ENCODE data around the gene TULP4. TPM values are rescaled to one million over a fixed set of nuclear protein-coding genes. Genes with fewer than 3 reads are reported as not detected.
"Not testable (repeated sequence)": the region's sequence is repeated elsewhere in the genome, so short reads cannot be mapped to it uniquely, and the experiment has no call there.

Gene TULP4
- total RNA-seq, 1 experiment from 2014 or later: 64.6 TPM

DNA sequence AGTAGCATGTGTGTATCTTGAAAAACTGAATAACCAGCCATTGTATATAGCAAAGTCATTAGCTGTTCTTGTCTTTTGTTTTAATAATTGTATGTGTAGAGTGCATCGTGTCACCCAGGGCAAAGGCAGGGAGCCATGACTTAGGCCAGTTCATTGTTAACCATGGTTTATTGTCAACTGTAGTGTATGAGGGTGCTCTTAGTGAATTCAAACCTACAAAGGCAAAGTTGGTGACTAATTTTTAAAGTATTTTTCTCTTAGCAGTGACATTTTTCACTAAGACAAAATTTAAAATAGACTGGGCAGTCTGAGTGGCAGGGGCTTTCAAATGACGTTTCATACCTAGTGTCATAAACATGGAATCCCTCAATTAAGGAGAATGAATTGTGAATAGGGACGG, 79.0 kb downstream of the TULP4 start:
- H3K4me3 Mint-ChIP-seq: no peak overlapping the region
- no peak overlapping the region for H2BK12ac ChIP-seq (ENCODE audit: insufficient read length, low read depth, low read length)
- no peak overlapping the region for H2BK15ac ChIP-seq (ENCODE audit: low read depth, low read length)
- H3K23me2 ChIP-seq (ENCODE audit: insufficient read length, low read depth, low read length, poor library complexity, severe bottlenecking): no peaks in the 10 kb centered on the region
- no peaks in the 10 kb centered on the region for H3K27me3 Mint-ChIP-seq (ENCODE audit: low read depth)
- H3K18ac ChIP-seq (ENCODE audit: insufficient read length, low read depth, low read length): no peak overlapping the region
- WGBS (ENCODE audit: extremely low coverage, insufficient read length, low lambda C conversion rate): no CpG with 5 or more reads among the region's 3 CpGs
- H4K20me1 ChIP-seq (ENCODE audit: control insufficient read depth, insufficient read depth, insufficient read length): no peaks in the 10 kb centered on the region
- H2BK20ac ChIP-seq (ENCODE audit: low read depth, low read length, poor library complexity, severe bottlenecking): no peak overlapping the region
- H3K4me1 ChIP-seq (ENCODE audit: insufficient read depth, low read length): no peaks in the 10 kb centered on the region
- peaks cover 26 to 38% of the 10 kb centered on the region in 2 experiments for H3K9me3 Mint-ChIP-seq
- H3K4me2 ChIP-seq (ENCODE audit: insufficient read depth, insufficient read length, low read length): no peak overlapping the region
- H3T11ph ChIP-seq (ENCODE audit: low read length): no peak overlapping the region
- H3K9me3 ChIP-seq (ENCODE audit: control insufficient read depth, low read depth, low read length): no peaks in the 10 kb centered on the region
- H2AFZ ChIP-seq (ENCODE audit: low read length): no peak overlapping the region
- H2BK120ac ChIP-seq (ENCODE audit: low read depth, low read length, poor library complexity, severe bottlenecking): no peak overlapping the region
- H2BK5ac ChIP-seq (ENCODE audit: insufficient read length, low read length): no peak overlapping the region
- peaks cover 32 to 40% (median 35%) of the 10 kb centered on the region in 3 experiments for H3K36me3 Mint-ChIP-seq (ENCODE audit: insufficient read depth in 1 of 3, low read depth in 3 of 3)
- H3K56ac ChIP-seq (ENCODE audit: insufficient read length, low read depth, low read length): no peak overlapping the region
- TF ChIP-seq, protein P1, sequence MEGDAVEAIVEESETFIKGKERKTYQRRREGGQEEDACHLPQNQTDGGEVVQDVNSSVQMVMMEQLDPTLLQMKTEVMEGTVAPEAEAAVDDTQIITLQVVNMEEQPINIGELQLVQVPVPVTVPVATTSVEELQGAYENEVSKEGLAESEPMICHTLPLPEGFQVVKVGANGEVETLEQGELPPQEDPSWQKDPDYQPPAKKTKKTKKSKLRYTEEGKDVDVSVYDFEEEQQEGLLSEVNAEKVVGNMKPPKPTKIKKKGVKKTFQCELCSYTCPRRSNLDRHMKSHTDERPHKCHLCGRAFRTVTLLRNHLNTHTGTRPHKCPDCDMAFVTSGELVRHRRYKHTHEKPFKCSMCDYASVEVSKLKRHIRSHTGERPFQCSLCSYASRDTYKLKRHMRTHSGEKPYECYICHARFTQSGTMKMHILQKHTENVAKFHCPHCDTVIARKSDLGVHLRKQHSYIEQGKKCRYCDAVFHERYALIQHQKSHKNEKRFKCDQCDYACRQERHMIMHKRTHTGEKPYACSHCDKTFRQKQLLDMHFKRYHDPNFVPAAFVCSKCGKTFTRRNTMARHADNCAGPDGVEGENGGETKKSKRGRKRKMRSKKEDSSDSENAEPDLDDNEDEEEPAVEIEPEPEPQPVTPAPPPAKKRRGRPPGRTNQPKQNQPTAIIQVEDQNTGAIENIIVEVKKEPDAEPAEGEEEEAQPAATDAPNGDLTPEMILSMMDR (conservative IDR thresholded peaks at IDR 0.05): no peak
- H4K5ac ChIP-seq (ENCODE audit: insufficient read length, low read depth, low read length): no peak overlapping the region
- H4K91ac ChIP-seq (ENCODE audit: insufficient read length, low read depth, low read length): no peak overlapping the region
- H3K27ac Mint-ChIP-seq: no peak overlapping the region
- H3K79me2 ChIP-seq (ENCODE audit: insufficient read depth, low read length): no peaks in the 10 kb centered on the region
- no peaks in the 10 kb centered on the region for H3K4me1 Mint-ChIP-seq
- H3K14ac ChIP-seq (ENCODE audit: insufficient read depth, low read length): no peak overlapping the region
- DNase-seq: no peak
- no peak overlapping the region for H3K23ac ChIP-seq (ENCODE audit: insufficient read length, low read depth, low read length)
- no peak overlapping the region for H3K4ac ChIP-seq (ENCODE audit: low read depth, low read length)
- no peaks in the 10 kb centered on the region for H3K79me1 ChIP-seq (ENCODE audit: insufficient read depth, low read depth, low read length, poor library complexity, severe bottlenecking)
- no peak overlapping the region for H3K9ac ChIP-seq (ENCODE audit: extremely low read depth, insufficient read length, low read length)
- H3K27me3 ChIP-seq (ENCODE audit: insufficient read depth, low read length): no peaks in the 10 kb centered on the region
- H3K27ac ChIP-seq (ENCODE audit: insufficient read length, low read depth, low read length): no peak overlapping the region
- no peak overlapping the region for H4K8ac ChIP-seq (replicated peaks; ENCODE audit: insufficient read length, low read depth, low read length)
- no peak overlapping the region for H2AK5ac ChIP-seq (ENCODE audit: insufficient read length, low read length)

DNA sequence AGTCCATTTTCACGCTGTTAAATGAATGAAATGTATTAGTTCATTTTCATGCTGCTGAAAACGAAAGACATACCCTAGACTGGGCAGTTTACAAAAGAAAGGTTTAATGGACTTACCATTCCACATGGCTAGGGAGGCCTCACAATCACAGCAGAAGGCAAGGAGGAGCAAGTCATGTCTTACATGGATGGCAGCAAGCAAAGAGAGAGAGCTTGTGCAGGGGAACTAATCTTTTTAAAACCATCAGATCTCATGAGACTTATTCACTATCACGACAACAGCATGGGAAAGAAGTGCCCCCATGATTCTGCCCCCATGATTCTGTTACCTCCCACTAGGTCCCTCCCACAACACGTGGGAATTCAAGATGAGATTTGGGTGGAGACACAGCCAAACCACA, 79.7 kb downstream of the TULP4 start:
- not testable (repeated sequence) for H4K20me1 ChIP-seq (ENCODE audit: control insufficient read depth, insufficient read depth, insufficient read length); H3K4ac ChIP-seq (ENCODE audit: low read depth, low read length); H3K23me2 ChIP-seq (ENCODE audit: insufficient read length, low read depth, low read length, poor library complexity, severe bottlenecking); H2BK20ac ChIP-seq (ENCODE audit: low read depth, low read length, poor library complexity, severe bottlenecking); H3K56ac ChIP-seq (ENCODE audit: insufficient read length, low read depth, low read length); H2AK5ac ChIP-seq (ENCODE audit: insufficient read length, low read length); H2BK5ac ChIP-seq (ENCODE audit: insufficient read length, low read length); H3K9me3 ChIP-seq (ENCODE audit: control insufficient read depth, low read depth, low read length); H4K91ac ChIP-seq (ENCODE audit: insufficient read length, low read depth, low read length); H3K27ac ChIP-seq (ENCODE audit: insufficient read length, low read depth, low read length); DNase-seq; H4K5ac ChIP-seq (ENCODE audit: insufficient read length, low read depth, low read length); H3K4me3 Mint-ChIP-seq; H3K79me2 ChIP-seq (ENCODE audit: insufficient read depth, low read length); H2BK120ac ChIP-seq (ENCODE audit: low read depth, low read length, poor library complexity, severe bottlenecking); H3K9ac ChIP-seq (ENCODE audit: extremely low read depth, insufficient read length, low read length); H3K14ac ChIP-seq (ENCODE audit: insufficient read depth, low read length); H3K27me3 Mint-ChIP-seq (ENCODE audit: low read depth); H3K4me1 ChIP-seq (ENCODE audit: insufficient read depth, low read length); H4K8ac ChIP-seq (replicated peaks; ENCODE audit: insufficient read length, low read depth, low read length); H3K27me3 ChIP-seq (ENCODE audit: insufficient read depth, low read length); H2AFZ ChIP-seq (ENCODE audit: low read length); H3K18ac ChIP-seq (ENCODE audit: insufficient read length, low read depth, low read length); H3K27ac Mint-ChIP-seq; H3K4me2 ChIP-seq (ENCODE audit: insufficient read depth, insufficient read length, low read length); H3T11ph ChIP-seq (ENCODE audit: low read length); H3K79me1 ChIP-seq (ENCODE audit: insufficient read depth, low read depth, low read length, poor library complexity, severe bottlenecking); H3K4me1 Mint-ChIP-seq; H3K23ac ChIP-seq (ENCODE audit: insufficient read length, low read depth, low read length); H2BK15ac ChIP-seq (ENCODE audit: low read depth, low read length); H2BK12ac ChIP-seq (ENCODE audit: insufficient read length, low read depth, low read length)
- Mint-ChIP-seq H3K9me3 (peaks cover 26 to 38% of the 10 kb centered on the region in 2 experiments), H3K36me3 (ENCODE audit: insufficient read depth in 1 of 3, low read depth in 3 of 3) (peaks cover 32 to 40% (median 35%) of the 10 kb centered on the region in 3 experiments)
- no CpG with 5 or more reads among the region's 4 CpGs for WGBS (ENCODE audit: extremely low coverage, insufficient read length, low lambda C conversion rate)

All from H9 (cell line).